HG02610 (cell line): ENCODE measurements around the gene PHF1.
"Not testable (repeated sequence)": the region's sequence is repeated elsewhere in the genome, so short reads cannot be mapped to it uniquely, and the experiment has no call there.

Experiments used
- ATAC-seq: cut with Tn5 transposase; IDR thresholded peaks from one replicate; pipeline ENCODE4 v1.9.1; 2021; ENCODE audit warnings: mild to moderate bottlenecking, moderate library complexity; ENCODE audit not compliant: unreplicated experiment

The PHF1 gene

DNA sequence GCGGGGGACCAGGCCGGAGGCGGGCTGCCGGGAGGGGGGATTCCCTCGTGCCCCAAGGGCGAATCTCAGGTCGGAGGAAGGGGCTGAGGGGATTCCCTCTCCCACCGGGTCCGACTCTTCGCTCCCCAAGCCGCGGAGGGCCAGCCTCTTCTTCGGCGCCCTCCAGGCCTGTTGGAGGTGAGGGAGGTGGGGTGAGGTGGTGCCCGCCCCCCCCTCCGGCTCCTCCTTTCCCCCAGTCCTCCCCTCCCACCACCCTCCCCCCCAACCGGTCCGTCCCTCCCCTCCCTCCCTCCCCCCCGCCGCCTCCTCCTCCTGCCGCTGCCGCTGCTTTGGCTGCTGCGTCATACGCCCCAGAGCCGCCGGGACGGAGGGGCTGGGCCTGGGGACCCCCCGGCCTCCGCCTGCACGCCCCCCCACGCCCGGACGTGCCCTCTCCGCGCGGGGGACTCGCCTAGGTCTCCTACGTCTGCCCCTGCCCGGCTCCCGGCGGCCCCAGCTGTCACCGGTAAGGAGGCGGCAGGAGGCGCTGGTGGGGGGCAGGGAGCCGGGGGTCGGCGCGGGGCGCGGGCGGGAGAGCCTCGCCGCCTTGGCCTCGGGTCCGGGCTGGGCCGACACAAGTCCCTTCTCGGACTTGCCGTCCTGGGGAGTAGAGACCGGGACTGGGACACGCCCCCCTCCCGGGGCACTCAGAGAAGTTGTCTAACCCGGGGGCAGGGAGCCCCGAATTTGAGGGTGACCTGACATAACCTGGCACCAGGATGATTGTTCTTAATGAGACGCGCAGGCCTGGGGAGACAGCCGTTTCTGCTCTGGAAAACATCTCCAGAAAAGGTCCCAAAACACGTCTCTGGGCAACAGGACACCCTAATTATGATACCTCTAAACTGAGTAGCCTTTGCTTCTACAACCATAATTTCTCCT is at the start of gene PHF1:
Gene PHF1, plus strand, starts transcription at position 304 of the 921 bp plus-strand sequence. CDS start 1,250 bp downstream, outside the sequence.
- peak; percentile 31 for ATAC-seq

DNA sequence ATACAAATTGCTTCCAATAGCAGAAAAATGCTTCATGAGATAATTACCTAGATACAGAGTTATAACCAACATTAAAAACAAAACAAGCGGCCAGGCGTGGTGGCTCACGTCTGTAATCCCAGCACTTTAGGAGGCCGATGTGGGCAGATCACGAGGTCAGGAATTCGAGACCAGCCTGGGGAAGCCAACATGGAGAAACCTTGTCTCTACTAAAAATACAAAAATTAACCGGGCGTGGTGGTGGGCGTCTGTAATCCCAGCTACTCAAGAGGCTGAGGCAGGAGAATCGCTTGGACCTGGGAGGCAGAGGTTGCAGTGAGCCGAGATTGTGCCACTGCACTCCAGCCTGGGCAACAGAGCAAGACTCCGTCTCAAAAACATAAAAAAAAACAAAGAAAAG is 47.3 kb upstream of the PHF1 start:
- not testable (repeated sequence) for ATAC-seq

DNA sequence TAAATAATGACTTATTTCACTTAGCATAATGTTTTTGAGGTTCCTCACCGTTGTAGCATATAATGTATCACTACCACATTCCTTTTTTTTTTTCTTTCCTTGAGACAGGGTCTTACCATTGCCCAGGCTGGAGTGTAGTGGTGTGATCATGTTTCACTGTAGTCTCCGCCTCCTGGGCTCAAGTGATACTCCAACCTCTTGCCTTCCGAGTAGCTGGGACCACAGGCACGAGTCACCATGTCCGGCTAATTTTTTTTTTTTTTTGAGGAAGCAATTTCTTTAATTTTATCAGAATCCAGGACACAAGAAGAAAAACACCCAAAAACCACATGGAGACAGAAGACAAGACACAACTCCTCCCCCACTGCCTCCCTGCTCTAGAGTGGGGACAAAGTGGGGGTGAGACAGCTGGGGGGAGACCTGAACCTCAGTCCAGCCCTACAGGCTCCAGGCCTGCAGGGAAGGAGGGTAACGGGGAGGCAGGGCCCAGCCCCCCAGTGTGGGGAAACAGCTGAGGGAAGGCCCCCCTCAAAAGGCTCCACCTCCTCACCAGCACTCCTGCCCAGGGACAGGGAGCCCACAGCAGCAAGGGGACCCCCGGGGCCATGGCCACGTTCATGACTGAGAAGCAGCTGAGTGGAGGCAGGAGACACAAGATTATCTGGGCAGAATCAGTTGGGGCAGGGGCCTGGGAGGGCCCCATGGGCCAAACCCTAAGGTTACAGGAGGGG is 46.2 kb upstream of the PHF1 start:
- not testable (repeated sequence) for ATAC-seq

DNA sequence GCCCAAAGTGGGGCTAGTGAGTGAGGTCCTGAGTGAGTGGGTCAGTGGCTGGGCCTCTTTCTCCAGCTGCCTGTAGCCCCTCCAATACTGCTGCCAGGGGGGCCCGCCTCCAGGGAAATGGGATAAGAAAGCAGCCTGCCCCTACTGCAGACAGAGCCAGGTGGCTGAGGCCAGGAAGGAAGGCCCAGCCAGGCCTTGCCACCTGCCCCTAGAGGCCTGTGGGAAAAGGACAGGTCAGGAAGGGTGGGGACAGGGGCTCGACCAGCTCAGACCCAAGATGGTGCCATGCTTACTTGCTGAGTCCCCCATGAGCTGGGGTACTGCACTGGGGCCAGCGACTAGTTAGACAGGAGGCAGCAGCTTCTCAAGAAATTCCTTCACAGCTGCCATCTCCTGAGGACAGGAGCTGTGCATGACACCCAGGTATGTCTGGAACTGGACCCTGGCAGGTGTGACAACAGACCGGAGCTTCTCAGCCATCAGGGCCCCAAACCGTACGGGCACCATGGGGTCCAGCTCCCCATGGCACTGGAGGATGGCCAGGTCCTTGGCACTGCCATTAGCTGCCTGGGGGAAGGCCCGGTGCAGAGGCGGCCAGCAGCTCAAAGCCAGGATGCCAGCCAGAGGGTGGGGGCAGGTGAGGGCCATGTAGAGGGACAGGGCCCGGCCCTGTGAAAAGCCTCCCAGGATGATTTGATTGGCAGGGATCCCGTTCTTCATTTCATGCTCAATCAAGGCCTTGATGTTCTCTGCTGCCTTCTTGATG is 45.4 kb upstream of the PHF1 start:
- not testable (repeated sequence) for ATAC-seq

DNA sequence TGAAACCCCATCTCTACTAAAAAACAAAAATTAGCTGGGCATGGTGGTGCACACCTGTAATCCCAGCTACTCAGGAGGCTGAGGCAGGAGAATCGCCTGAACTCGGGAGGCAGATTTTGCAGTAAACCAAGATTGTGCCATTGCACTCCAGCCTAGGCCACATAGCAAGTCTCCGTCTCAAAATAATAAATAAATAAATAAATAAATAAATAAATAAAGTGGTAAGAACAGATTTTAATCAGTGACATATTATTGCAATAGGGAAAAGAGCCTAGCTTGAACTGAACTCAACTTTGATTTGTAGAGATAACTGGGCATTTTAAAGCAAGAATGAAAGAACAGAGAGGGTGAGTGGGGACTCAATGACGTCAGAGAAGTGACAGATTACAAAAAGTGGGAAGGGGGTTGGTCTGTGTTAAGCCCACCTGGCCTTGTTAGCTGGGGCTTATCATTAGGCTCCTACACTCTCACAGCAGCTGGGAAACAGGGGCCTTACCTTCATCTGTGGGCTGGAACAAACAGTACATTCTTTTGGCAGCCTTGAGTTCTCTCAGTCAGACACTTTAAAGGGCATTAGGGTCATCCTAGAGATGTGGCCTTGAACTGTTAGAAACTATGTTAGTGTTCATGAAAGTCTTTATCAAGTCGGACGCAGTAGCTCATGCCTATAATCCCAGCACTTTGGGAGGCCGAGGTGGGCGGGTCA is 43.7 kb upstream of the PHF1 start:
- ATAC-seq: no peak

DNA sequence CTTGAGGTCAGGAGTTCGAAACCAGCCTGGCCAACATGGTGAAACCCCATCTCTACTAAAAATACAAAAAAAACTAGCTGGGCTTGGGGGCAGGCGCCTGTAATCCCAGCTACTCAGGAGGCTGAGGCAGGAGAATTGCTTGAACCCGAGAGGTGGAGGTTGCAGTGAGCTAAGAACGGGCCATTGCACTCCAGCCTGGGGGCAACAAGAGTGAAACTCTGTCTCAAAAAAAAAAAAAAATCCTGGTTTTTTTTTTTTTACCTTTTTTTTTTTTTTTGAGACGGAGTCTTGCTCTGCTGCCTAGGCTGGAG is 43.1 kb upstream of the PHF1 start:
- not testable (repeated sequence) for ATAC-seq

DNA sequence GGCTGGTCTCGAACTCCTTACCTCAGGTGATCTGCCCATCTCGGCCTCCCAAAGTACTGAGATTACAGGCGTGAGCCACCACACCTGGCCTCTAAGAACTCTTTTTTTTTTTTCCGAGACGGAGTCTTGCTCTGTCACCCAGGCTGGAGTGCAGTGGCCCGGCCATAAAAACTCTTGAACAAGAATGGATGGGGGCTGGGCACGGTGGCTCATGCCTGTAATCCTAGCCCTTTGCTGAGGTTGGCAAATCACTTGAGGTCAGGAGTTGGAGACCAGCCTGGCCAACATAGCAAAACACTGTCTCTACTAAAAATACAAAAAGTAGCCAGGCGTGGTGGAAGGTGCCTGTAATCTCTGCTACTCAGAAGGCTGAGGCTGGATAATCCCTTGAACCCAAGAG is 38.9 kb upstream of the PHF1 start:
- not testable (repeated sequence) for ATAC-seq

DNA sequence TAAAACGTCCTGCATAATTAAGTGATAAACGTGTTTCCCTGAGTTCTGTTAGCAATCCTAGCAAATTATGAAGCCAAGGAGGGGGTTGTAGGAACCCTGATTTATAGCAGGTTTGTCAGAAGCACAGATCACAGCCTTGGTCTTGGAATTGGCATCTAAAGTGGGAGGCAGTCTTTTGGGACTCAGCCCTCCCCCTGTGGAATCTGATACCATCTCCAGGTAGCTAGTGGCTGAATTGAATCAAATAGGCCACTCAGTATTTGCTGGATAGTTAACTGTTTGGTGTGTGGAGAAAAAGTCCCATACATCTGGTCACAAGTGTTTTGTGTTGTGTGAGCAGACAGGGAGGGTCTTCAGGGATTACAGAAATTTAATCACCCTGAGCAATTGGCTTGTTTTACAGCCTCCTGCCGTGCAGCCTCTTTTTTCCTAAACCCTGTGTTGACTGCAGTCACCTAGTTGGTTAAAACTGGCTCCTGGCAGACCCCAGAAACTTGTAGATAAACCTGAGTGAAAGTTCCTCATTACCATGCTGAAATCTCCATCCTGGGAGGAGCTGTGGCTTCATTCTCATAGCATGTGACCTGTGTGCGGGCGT is 38.2 kb upstream of the PHF1 start:
- no peak for ATAC-seq

DNA sequence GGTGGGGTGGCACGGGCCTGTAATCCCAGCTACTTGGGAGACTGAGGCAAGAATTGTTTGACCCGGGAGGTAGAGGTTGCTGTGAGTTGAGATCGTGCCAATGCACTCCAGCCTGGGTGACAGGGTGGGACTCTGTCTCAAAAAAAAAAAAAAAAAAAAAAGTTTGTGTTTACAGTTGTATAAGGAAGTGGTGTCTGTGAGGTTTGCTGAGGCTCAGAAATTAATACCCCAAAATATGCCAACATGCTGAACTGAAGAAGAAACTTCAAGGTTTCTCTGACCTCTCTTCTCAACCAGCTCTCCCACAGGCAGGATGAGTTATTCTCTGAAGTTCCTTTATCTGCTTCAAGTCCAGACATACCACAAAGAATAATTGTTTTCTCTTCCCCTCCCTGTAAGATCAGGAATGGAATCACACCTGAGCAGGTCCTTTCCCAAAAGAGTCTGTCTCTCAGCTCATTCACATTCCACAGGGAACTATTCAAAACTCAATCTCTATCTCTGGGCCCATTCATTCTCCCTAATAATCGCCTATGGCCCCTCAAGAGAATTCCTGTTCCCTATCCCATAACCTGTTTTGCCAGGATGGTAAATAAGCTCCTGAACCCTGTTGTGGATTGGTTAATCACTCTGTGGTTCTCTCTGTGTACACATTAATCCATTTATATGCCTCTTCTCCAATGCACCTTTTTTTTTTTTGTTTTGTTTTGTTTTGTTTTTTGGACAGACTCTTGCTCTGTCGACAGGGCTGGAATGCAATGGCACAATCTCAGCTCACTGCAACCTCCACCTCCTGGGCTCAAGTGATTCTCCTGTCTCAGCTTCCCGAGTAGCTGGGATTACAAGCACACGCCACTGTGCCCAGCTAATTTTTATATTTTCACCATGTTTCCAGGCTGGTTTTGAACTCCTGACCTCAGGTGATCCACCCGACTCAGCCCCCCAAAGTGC is 36.6 kb upstream of the PHF1 start:
- no peak for ATAC-seq

DNA sequence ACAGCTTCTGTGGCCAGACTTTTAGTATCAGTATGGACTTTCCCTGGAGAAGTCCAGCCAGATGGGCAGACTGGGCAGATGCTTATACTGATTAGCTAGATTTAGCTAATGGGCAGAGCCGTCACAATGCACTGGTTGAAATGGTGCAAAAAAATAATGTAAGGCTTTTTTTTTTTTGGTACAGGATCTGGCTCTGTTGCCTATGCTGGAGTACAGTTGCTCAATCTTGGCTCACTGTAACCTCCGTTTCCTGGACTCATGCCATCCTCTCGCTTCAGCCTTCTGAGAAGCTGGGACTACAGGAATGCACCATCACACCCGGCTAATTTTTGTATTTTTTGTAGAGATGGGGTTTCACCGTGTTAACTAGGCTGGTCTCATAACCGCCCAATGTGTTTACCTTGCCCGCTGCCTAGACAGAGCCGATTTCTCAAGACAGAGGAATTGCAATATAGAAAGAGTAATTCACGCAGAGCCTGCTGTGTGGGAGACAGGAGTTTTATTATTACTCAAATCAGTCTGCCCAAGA is 35.6 kb upstream of the PHF1 start:
- ATAC-seq: no peak

DNA sequence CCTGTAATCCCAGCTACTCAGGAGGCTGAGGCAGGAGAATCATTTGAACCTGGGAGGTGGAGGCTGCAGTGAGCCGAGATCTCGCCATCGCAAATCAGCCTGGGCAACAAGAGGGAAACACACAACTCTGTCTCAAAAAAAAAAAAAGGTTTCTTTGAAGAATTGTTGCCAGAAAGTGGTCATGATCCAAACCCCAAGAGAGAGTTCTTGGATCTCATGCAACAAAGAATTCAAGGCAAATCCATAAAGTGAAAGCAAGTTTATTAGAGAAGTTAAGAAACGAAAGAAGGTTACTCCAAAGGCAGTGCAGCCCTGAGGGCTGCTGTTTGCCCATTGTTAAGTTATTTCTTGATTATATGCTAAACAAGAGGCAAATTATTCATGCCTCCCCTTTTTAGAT is 33.6 kb upstream of the PHF1 start:
- no peak for ATAC-seq

DNA sequence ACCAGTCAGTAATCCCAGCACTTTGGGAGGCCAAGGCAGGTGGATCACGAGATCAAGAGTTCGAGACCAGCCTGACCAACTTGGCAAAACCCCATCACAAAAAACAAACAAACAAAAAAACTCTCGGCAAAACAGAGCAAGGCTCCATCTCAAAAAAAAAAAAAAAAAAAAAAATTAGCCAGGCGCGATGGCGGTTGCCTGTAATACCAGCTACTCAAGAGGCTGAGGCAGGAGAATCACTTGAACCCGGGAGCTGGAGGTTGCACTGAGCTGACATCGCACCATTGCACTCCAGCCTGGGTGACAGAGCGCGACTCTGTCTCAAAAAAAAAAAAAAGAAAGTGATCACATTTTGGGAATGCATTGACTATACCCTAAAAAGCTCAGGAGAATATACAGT is 31.6 kb upstream of the PHF1 start:
- not testable (repeated sequence) for ATAC-seq

DNA sequence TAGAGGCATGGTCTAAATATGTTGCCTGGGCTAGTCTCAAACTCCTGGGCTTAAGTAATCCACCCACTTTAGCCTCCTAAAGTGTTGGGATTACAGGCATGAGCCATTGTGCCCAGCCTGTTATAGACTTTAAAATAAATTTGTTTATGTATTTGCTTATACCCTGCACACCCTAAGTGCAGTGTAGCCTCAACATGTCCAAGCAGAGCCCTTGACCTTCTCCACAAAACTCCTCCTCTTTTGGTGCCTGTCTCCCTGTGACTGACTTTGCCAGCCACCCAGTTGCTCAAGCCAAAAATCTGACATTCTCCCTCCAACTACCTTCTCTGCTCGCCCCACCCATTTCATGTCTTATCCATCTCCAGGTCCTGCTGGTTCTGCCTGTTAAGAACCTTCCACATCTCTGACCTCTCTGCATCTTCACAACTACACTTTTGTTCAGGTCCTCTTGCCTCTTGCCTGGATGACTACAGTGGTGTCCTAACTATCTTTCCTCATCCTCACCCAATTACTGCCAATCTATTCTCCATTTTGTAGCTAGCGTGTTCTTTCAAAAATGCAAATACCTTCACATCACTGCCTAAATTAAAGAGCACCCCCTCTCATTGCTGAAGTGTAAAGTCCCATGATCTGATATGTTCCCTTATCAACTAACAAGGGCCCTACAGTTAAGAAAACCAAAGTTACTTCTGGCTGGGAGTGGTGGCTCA is 30.4 kb upstream of the PHF1 start:
- no peak for ATAC-seq

DNA sequence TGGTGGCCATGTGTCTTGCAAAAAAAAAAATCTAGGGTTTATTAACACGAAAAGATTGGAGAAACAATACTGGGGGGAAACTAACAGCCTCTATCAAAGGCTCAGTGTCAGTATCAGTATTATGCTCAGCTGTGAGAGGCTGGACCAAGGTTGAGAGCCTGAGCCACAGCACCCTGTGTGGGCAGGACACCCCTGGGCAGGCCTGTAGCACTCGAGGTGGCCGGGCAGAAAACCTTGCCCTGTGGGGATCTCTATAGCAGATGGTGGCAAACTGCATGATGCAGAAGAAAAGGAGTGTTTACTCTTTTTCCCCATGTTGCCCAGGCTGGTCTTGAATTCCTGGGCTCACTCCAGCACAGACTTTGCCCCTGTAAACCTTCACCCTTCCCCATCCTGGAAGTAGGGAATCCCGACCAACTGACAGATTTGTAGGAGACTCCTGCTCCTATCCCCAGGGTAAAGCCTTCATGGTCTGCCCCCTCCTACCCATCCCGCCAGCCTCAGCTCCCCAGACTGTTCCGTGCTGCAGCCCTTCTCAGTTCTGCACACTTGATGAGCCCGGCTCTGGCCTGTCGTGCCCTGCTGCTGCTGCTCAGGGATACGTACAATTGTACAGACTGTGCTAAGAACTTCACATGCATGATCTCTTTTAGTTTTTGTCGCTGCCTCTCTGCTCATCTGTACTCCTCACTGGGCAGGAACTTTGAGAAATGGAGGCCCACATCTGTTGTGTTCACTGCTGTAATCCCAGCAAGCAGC is 27.2 kb upstream of the PHF1 start:
- ATAC-seq: no peak

DNA sequence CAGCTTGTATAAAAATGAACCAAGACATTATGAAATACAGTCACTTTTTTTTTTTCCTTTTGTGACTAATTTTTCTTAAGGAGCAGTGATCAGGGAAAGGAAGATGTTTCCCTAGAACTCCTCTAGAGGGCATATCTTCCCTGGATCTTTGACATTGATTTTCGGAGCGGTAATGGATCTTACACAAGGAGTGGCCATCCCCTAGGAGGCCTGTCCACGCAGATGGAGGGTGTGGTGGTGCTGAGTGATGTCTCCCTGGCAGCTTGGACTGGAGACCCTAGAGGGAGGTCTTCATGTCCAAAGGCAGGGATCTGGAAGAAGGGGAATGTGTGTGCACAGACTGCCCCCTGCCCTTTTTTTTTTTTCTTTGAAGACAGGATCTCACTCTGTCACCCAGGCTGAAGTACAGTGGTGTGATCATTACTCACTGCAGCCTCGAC is 26.2 kb upstream of the PHF1 start:
- no peak for ATAC-seq

DNA sequence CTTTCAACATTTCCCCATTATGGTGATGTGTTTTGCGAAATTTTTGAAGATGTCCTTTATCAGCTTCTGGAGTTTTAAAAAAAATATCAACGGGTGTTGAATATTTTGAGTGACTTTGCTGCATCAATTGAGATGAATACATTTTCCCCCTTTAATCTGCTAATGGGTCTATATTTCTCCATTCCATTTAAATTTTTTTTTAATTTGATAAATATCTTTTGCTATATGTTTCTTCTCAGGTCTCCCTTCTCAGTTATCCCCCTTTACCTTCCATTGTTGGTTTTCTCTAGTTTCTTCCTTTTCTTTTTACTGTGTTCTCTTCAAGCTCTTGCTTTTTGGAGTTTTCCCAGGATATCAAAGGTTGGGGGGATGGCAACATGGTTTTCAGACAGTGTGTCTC is 20.6 kb upstream of the PHF1 start:
- no peak for ATAC-seq

DNA sequence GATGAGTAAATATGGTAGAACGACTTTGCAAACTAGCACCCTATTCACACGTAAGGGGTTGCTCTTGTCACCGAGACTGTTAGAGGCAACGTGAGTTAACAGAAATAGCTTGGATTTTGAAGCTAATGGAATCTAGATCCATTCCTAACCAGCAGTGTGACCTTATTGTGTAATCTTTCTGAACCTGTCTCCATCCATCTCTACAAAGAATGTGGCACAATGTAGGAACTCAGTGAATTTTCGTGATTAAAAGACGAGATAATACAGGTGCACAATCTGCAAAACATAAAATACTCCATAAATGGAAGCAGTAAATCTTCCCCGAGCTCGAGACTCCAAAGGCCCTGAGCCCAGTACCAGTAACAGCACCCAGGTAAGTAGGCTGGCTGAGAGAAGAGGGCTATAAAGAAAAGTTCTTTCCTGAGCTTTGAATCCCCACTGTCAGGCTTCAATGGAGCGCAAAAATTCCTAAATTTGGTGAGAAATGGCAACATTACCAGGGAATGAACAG is 20.0 kb upstream of the PHF1 start:
- no peak for ATAC-seq
